ENCODE results near the gene CANX.

The CANX gene

GRCh38 chr5:179774442-179774841 lies 75.7 kb downstream of the CANX start:
- Mint-ChIP-seq H3K4me1 (no peaks in the 10 kb centered on the region), H3K36me3 (peaks cover 100% of the 10 kb centered on the region), H3K27ac (peak overlapping the region; percentile 65), H3K4me3 (no peak overlapping the region), H3K9me3 (no peaks in the 10 kb centered on the region)
- DNase-seq (ENCODE audit: low spot score in 2 of 2): no peak
- ATAC-seq: peak; percentile 32

DNA sequence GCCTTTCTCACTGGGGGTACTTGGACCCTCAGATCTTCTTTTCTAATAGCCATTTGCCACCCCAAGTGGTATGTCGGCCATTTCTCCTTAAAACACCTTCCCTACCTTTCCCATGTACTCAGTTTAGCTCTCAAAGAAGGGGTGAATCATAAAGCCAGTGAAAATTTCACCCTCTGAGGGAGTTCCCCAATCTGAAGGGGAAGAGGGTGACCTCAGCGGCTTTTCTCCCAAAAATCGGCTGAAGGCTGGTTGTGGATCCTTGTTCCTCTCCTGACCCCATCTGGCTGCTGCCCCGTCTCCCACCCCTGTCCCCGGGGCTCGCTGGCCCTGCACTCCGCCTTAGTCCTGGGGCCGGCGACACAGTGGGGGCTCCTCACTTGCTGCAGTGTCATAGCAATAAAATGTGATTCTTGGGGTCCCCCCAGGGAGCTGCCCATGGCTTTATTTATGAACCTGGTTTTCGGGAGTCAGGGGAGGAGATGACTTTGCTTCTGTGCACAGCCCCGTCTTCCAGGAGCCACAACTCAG lies 77.7 kb downstream of the CANX start:
- peaks cover 92% of the 10 kb centered on the region for H3K36me3 Mint-ChIP-seq
- no peaks in the 10 kb centered on the region for H3K4me1 Mint-ChIP-seq
- ATAC-seq (no peak), DNase-seq (ENCODE audit: low spot score in 2 of 2) (no peak)
- no peak overlapping the region for H3K27ac Mint-ChIP-seq
- no peaks in the 10 kb centered on the region for H3K9me3 Mint-ChIP-seq
- H3K4me3 Mint-ChIP-seq: no peak overlapping the region

DNA sequence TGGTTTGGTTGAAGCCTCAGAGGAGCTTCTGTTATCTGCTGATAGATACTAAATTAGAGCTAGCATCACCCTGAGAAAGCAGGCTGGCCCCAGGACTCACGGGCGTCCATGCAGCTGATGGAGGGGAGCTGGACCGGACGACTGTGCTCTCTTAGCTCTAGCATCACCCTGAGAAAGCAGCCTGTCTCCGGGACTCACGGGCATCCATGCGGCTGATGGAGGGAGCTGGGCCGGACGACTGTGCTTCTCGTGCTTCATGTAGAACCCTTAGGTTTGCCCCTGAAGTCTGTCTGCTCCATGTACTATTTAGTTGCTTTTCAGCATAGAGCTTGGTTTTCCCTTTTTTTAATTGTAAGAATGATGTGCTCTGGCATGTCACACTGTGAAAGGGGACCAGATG lies 78.7 kb downstream of the CANX start:
- no peak for ATAC-seq
- peaks cover 82% of the 10 kb centered on the region for H3K36me3 Mint-ChIP-seq
- H3K27ac Mint-ChIP-seq: no peak overlapping the region

DNA sequence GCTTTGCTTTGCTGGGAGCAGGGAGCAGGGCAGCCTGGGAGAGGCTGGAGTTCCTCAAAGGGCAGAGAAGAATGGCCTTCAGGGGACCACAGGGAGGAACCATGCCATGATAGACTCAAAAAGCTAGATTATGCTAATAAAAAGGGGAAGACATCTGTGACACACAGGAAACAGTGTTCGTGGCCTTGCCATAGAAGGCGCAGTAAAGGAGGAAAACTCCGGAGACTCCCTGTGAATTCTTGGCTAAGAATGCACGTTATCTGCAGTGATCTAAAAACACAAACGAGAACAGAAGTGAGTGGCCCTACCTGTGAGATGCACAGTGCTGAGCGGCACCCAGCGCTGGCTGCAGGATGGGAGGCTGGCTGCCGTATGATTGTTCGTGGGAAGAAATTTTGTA lies 79.1 kb downstream of the CANX start:
- Mint-ChIP-seq H3K4me3 (no peak overlapping the region), H3K36me3 (peaks cover 77% of the 10 kb centered on the region), H3K9me3 (no peaks in the 10 kb centered on the region), H3K4me1 (no peaks in the 10 kb centered on the region), H3K27ac (peak overlapping the region; percentile 46)
- no peak for ATAC-seq
- DNase-seq (ENCODE audit: low spot score in 2 of 2): no peak

More for the DNA sequence above, 78.7 kb downstream of the CANX start:
- no peak for DNase-seq (ENCODE audit: low spot score in 2 of 2)
- H3K9me3 Mint-ChIP-seq: no peaks in the 10 kb centered on the region
- no peak overlapping the region for H3K4me3 Mint-ChIP-seq
- H3K4me1 Mint-ChIP-seq: no peaks in the 10 kb centered on the region

GRCh38 chr5:179778591-179778990 lies 79.8 kb downstream of the CANX start:
- Mint-ChIP-seq H3K9me3 (no peaks in the 10 kb centered on the region), H3K4me1 (no peaks in the 10 kb centered on the region), H3K4me3 (no peak overlapping the region), H3K36me3 (peaks cover 71% of the 10 kb centered on the region), H3K27ac (peak overlapping the region; percentile 46)
- DNase-seq (ENCODE audit: low spot score in 2 of 2): no peak
- ATAC-seq: no peak

GRCh38 chr5:179779826-179780225 lies 81.1 kb downstream of the CANX start:
- peaks cover 58% of the 10 kb centered on the region for H3K36me3 Mint-ChIP-seq
- peak overlapping the region; percentile 20 for H3K27ac Mint-ChIP-seq
- no peak for ATAC-seq
- DNase-seq (ENCODE audit: low spot score in 2 of 2): no peak
- H3K9me3 Mint-ChIP-seq: no peaks in the 10 kb centered on the region
- H3K4me1 Mint-ChIP-seq: no peaks in the 10 kb centered on the region
- no peak overlapping the region for H3K4me3 Mint-ChIP-seq

DNA sequence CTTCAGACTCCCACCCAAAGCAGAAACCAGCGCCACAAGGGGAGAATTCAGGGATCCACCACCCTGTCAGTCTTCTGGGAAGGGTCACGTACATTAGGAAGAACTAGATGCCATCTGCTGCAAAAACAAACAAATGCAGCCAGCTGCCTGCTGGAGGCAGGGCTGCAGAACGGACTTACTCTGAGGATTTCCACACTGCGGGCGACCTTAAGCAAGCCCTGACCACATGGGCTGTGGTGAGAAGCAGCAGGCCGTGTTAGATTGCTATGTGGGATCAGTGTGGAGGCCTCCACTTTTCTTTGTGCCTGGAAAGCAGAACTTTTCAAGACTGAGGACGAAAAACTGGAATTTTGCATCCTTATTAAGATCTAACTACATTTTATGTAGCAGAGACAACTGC lies 81.6 kb downstream of the CANX start:
- Mint-ChIP-seq H3K9me3 (no peaks in the 10 kb centered on the region), H3K36me3 (peaks cover 53% of the 10 kb centered on the region), H3K4me3 (no peak overlapping the region), H3K27ac (peak overlapping the region; percentile 20), H3K4me1 (no peaks in the 10 kb centered on the region)
- ATAC-seq (no peak), DNase-seq (ENCODE audit: low spot score in 2 of 2) (no peak)

Measured in stimulated activated effector memory CD8-positive, alpha-beta T cell treated with anti-CD3 and anti-CD28 coated beads, Interleukin-12 subunit alpha, Interleukin-12 subunit beta, amount 100 ng/mL, for 72 hours (primary cell).